Occipital lobe (tissue), 2 donors: Measurements from ENCODE around the gene PGAM1. TPM values are rescaled to one million over a fixed set of nuclear protein-coding genes. Genes with fewer than 3 reads are reported as not detected.
A peak's percentile ranks its signal among the peaks of the same experiment; 100 is the strongest.
"Not testable (repeated sequence)": the region's sequence is repeated elsewhere in the genome, so short reads cannot be mapped to it uniquely, and the experiment has no call there.

ENCODE experiments used
- DNase-seq: peaks from one replicate; lab custom pipeline; 2025; lab: John Stamatoyannopoulos, UW
- total RNA-seq: library from RNA; depleted of rRNA; stranded (reverse); fragments of >200 nt; gene quantifications from one replicate; pipeline ENCODE4 v1.2.3, GENCODE V29; 2014

The PGAM1 gene
- total RNA-seq = 109 TPM

DNA sequence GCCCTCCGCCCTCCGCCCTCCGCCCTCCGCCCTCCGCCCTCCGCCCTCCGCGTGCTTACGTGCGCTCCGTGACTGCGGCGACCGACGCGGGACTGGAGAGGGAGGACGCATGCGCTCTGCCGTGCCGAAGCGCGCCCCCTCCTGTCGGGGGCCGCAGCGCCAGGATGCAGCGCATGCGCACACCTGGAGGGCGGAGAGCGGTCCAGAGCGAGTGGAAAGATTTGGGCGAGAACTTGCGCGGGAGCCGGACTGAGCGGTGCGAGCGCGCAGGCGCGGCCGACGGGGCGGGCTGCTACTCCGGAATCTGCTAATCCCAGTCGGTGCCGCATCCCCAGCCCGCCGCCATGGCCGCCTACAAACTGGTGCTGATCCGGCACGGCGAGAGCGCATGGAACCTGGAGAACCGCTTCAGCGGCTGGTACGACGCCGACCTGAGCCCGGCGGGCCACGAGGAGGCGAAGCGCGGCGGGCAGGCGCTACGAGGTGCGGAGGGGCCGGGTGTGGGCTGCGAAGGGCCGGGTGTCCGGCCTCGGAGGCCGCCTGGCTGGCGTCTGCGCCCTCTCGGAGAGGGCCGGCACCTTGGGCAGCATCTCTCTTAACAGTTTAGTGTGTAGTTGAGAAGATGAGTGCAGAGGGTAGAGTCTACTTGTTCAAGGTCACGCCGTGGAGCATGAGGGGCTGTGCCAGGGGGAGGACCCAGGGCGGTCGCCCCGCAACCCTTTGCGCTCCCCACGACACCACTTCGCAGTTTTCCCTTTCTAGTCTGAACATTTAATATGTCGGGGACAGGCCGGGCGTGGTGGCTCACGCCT lies at the start of gene PGAM1:
TSS of gene PGAM1 (plus strand) at position 228 of the 812 bp plus-strand sequence. CDS start at position 345, 117 bp downstream.
- peak; percentile 89 for DNase-seq

DNA sequence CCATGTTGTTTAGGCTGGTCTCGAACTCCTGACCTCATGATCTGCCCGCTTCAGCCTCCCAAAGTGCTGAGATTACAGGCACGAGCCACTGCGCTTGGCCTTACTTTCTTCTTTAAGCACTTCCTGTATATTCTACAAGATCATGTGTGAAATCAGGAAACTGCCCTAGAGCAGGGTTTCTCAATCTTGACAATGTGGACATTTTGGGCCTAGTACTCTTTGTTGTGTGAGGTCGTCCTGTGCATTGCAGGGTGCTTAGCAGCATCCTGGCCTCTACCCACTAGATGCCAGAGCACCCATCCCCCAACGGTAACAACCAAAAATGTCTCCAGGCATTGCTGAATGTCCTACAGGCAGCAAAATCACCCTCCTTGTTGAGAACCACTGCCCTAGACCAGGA lies 49.6 kb upstream of the PGAM1 start:
- no peak for DNase-seq

GRCh38 chr10:97378933-97379921 lies 46.8 kb upstream of the PGAM1 start:
- DNase-seq = no peak

DNA sequence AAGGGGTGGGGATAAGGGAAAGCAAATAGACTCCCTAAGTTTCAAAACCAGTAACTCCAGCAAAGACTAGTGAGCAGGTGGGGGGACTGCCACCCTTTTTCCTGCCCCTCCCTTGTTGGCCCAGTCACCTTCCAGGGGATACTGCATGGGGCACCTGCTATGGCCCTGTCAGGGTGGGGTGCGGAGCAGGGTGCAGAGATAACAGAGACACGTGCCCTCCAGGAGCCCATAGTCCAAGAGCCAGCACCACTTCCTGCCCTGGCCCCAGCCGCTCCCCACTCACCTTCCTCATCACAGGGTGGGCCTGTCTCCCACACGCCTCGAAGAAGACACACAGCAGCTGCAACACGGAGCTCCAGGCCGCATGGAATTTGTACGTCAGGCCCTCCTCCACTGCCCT lies 45.5 kb upstream of the PGAM1 start:
- no peak for DNase-seq

DNA sequence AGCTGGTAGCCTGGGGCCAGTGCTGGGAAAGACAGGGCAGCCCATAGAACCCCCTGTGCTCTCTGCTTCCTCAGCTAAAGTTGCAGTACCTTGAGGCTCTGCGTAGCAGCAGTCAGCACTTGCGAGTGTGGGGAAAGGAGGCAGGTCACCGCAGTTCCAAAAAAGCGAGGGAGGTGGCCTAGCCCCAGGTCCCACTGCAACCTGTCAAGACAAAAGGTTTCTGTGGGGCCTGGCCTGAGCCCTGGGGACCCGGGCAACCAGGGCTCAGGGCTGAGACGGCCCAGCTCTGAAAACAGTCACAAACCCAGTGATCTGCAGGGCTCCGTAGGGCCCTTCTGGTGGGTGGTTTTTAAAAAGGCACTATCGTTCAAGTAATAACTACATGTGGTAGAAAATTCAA lies 44.4 kb upstream of the PGAM1 start:
- DNase-seq = no peak

DNA sequence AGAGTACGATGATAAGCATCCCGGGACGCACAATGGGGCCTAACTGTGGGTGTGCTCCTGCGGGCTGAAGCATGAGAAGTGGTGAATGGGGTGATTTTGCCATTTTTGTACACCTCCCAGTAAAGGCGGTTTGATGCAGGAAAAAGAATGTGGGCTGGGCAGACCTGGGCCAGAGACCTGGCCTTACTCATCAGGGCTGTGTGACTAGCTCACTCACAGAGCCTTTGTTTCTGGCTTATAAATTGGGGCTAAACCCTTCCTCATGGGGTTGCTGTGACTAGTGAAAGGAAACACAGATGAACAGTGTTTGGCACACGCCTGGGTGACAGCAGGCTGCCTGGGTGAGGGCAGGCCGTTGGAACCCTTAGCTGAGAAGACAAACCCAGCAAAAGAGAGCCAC lies 42.8 kb upstream of the PGAM1 start:
- DNase-seq = no peak

DNA sequence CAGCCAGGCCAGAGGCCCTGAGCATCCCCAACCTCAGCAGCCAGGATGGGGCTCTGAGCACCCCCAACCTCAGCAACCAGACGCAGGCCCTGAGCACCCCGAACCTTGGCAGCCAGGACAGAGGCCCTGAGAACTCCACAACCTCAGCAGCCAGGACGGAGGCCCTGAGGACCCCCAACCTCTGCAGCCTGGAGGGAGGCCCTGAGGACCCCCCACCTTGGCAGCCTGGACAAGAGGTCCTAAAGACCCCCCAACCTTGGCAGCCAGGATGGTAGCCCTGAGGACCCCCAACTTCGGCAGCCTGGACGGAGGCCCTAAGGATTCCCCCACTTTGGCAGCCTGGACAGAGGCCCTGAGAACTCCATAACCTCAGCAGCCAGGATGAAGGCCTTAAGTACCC lies 41.8 kb upstream of the PGAM1 start:
- no peak for DNase-seq

- no peak for DNase-seq
Measured at GRCh38 chr10:97384641-97385040, 41.4 kb upstream of the PGAM1 start.

GRCh38 chr10:97385565-97385964 lies 40.4 kb upstream of the PGAM1 start:
- DNase-seq = no peak

GRCh38 chr10:97388152-97388551 lies 37.8 kb upstream of the PGAM1 start:
- DNase-seq = no peak

DNA sequence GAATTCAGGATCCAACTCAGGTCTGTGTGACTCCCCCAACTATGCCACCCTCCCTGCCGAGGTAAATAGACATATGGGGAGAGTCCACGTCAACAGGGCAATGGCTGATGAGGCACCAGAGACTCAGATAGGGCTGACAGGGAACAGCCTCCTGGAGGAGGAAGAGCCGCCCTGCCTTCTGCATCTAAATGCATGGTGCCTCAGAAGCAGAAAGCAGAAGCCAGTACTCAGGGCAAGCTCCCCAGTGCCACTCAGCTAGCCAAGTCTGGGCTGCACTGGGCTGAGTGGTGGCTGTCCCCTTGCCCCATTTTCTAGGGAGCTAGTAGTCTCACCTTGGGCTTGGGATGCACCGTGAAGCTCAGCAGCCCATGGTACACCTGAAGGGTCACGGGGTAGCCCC lies 35.9 kb upstream of the PGAM1 start:
- DNase-seq = no peak

DNA sequence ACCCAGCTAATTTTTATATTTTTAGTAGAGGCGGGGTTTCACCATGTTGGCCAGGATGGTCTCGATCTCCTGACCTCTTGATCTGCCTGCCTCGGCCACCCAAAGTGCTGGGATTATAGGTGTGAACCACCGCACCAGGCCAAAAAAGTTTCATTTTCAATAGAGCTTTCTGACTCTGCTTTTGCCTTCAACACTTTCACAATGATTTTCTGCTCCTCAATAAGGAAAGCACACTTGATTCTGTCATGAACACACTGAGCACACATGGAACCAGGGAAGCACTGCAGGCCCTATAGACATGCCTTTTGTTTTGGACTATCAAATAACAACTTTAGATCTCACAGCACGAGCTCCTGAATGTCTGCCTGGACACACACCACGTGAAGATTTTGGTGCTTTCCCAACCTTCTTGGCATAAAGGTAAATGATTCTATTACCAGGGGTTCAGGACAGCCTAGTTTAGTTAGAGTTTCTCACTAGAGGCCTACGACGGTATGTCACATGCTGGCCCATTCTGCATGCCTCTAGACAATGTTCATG lies 32.9 kb upstream of the PGAM1 start:
- no peak for DNase-seq

GRCh38 chr10:97396056-97396455 lies 29.9 kb upstream of the PGAM1 start:
- no peak for DNase-seq

- no peak for DNase-seq
Measured at GRCh38 chr10:97399843-97400545, 26.0 kb upstream of the PGAM1 start.

DNA sequence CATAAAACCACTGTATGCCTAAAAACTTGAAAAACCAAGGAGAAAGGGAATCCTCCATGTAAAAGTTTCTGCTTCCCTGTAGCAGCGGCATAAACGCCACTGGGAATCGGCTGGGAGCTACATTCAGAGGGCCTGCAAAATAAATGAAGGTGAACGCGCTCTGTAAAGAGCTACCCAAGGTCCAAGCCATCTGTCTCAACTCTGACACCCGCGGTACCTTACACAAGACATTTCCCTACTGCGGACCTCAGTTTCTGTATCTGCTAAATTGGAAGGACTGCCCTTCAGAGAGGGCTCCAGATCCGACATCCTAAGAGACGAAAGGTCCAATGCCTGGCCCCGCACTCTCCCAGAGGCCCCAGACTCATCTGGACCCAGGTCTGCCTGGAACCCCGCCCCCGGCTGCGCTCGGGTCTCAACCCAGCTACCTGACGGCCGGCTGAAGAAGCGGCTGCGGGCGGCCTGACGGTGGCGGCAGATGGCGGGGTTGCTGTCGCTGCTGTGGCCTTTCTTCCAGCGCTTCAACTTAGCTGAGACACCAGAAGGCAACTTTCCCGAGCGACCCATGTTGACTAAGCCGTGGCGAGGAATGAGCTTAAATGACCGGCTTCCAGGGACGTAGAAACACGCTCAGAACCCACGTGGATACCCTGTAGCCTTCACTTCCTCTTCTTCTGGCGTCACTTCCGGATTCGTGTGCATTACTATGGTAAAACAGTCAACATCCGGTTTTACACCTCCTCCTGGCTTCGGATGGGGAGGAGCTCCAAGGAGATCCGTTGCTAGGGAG lies 25.1 kb upstream of the PGAM1 start, which contains the start of gene RRP12:
TSS of gene RRP12 (minus strand) at position 676 of the 790 bp plus-strand sequence. CDS start at position 567, 109 bp downstream.
- DNase-seq = peak; percentile 82

DNA sequence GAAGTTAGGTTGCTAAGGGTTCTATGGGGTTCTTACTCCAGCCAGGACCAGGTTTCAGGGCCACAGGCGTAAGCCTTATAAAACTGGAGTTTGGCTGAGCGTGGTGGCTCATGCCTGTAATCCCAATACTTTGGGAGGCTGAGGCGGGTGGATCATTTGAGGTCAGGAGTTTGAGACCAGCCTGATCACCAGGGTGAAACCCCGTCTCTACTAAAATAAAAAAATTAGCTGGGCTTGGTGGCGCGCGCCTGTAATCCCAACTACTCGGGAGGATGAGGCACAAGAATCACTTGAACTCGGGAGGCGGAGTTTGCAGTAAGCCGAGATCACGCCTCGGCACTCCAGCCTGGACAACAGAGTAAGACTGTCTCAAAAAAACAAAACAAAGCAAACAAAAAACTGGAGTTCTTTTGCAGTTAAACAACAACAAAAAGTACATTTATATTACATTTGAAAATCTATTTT lies 24.5 kb upstream of the PGAM1 start:
- no peak for DNase-seq

- no peak for DNase-seq
Measured at GRCh38 chr10:97404044-97404443, 21.9 kb upstream of the PGAM1 start.

DNA sequence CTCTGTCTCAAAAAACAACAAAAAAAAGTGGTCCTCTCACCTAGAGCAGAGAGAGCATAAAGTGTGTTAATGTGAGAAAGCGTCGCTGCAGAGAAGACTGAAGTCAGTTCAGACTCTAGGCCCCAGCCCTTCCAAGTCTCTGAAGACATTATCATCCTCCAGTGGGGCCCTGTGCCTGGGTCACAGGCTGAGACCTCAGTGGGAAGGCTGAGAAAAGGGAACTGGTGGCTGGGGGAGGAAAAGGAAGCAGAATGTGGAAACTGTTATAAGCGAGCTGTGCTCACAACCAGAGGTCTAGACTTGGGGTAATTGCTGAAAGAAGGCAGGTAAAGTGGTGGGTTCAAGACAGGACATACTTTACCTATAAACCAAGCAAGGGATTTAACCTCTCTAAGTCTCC lies 19.9 kb upstream of the PGAM1 start:
- DNase-seq = no peak

GRCh38 chr10:97406483-97406882 lies 19.5 kb upstream of the PGAM1 start:
- DNase-seq = not testable (repeated sequence)

DNA sequence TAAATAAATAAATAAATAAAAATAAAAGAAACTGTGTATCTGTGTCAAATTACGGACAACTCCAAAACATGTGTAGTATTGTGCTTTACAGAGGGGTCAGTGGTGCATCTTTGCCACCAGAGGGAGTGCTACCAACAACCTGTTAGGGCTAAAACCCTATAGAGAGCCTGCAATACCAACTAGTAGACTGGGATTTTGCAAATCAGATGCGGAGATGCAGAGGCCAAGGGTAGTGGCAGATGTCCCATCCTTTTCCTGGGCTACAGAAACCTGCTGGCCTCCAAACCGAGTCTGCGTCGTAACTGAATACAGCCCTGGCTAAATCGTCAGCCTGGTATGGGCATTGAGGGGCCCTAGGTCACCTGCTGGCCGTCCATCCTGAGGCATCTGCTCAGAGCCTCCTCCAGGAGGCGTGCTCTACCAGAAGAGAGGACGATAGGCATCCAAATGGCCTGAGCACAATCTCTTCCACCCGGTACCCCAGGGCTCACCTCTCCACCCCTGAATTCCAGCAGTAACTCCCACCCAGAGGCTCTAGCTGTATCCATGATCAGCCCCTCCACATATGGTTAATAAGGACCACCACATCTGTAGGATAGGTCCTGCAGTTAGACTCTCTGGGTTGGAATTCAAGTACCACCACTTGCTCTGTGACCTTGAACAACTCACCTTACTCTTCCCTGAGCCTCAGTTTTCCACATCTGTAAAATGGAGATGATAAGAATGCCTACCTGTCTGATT lies 18.6 kb upstream of the PGAM1 start:
- DNase-seq = peak; percentile 12
